Uterus (tissue), 4 donors: ENCODE data around the gene CAPRIN1. TPM values are rescaled to one million over a fixed set of nuclear protein-coding genes. Genes with fewer than 3 reads are reported as not detected.

Experiments used
- DNase-seq, 2 donors: peaks; one replicate each; pipeline ENCODE4 v3.0.0-alpha.2; 2019 to 2020
- H3K27ac ChIP-seq, 2 donors: fragments of 200-600 bp; sonication (generic); 1 replicate in 1 of 2; 2 replicates in 1 of 2; pipeline ENCODE4 v1.5.1; 2016 to 2018
- H3K27me3 ChIP-seq, 2 donors: fragments of 200-600 bp; sonication (generic); one replicate each; pipeline ENCODE4 v1.5.1; 2018 to 2019; ENCODE audit warnings: control low read depth in 1 of 2
- H3K36me3 ChIP-seq, 2 donors: fragments of 200-600 bp; sonication (generic); one replicate each; pipeline ENCODE4 v1.5.1; 2019; ENCODE audit warnings: control low read depth in 1 of 2
- H3K4me1 ChIP-seq, 2 donors: fragments of 200-600 bp; sonication (generic); one replicate each; pipeline ENCODE4 v1.5.1; 2018 to 2019; ENCODE audit warnings: control low read depth in 1 of 2
- H3K4me3 ChIP-seq, 2 donors: fragments of 200-600 bp; sonication (generic); 1 replicate in 1 of 2; 2 replicates in 1 of 2; pipeline ENCODE4 v1.5.1; 2018 to 2019; ENCODE audit warnings: mild to moderate bottlenecking in 1 of 2
- H3K9me3 ChIP-seq, 2 donors: fragments of 200-600 bp; sonication (generic); one replicate each; pipeline ENCODE4 v1.5.1; 2019; ENCODE audit warnings: control low read depth in 1 of 2
- POLR2A ChIP-seq, 2 donors: fragments of 450-650 bp; IDR thresholded peaks; one replicate each; pipeline ENCODE4 v1.6.1; 2016; ENCODE audit warnings: antibody characterized with exemption in 2 of 2, mild to moderate bottlenecking in 1 of 2, moderate library complexity in 1 of 2
- intact Hi-C: fragments of 100-400 bp; cut with DNase I; formaldehyde crosslinking; loops from one replicate; pipeline ENCODE4 v1.15.1; 2023; ENCODE audit warnings: low total_unique reads
- total RNA-seq, 4 donors: library from RNA; depleted of rRNA in 3 of 4; stranded (reverse); fragments of >200 nt in 3 of 4; gene quantifications; one replicate each; pipeline versions ENCODE4 v1.1.0 to v1.2.4, GENCODE V29; 2014 to 2023
- TF ChIP-seq, protein P1 (sequence below), 4 experiments: fragments of 200-600 bp in 2 of 4; fragments of 450-650 bp in 2 of 4; sonication (generic) in 2 of 4; IDR thresholded peaks; one replicate each; pipeline ENCODE4 v1.5.1; 2016 to 2019; ENCODE audit warnings: antibody characterized with exemption in 4 of 4, mild to moderate bottlenecking in 2 of 4, moderate library complexity in 1 of 4
- donor health status: DM: yes; HTN: yes; CAD: no.

Gene CAPRIN1
- total RNA-seq, 4 donors from 2014 or later = 118 to 252 (median 169) TPM

DNA sequence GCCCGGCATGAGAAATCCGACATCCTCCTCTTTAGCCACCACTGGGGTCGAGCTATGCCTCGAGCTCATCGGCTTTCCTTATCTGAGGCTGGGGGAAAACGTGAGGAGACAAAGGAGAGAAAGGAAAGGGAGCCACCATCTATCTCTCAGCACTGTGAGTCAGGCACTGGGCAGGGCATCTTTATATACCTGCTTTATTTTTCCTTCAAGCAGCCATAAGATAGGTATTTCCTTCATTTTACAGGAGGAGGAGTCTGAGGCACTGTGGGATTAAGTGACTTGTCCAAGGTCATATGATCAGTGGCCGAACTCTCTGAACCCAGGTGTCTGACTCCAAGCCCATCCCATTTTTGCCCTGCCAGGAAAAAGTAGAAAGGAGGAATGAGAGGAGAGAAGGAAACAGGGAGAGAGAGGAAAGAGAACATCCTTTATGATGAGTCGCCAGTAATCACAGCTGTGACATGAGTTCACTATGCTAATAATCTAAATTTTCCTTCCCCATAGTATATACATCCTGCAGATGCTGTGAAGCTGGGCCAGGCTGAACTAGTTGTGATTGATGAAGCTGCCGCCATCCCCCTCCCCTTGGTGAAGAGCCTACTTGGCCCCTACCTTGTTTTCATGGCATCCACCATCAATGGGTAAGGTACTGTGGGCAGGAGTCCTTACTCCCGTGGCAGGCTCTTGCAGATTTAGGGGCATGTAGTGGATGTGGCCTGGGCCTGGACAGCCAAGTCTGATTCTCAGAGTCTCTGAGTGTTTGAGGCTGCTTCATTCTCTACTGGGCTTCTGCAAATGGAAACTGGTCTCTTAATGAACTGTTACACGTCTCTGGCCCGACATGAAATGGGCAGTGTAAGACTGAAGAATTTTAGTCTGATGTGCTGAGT, 75.7 kb downstream of the CAPRIN1 start:
- Histone ChIP-seq H3K36me3 (no peaks in the 10 kb centered on the region), H3K4me1 (no peaks in the 10 kb centered on the region), H3K4me3 (no peak overlapping the region), H3K27me3 (no peaks in the 10 kb centered on the region), H3K27ac (no peak overlapping the region), H3K9me3 (no peaks in the 10 kb centered on the region)
- intact Hi-C loops = no loop called here
- DNase-seq = no peak
- TF ChIP-seq POLR2A (IDR thresholded peaks at IDR 0.05) = no peak

GRCh38 chr11:34128824-34129223, 77.3 kb downstream of the CAPRIN1 start:
- no peak for TF ChIP-seq POLR2A (IDR thresholded peaks at IDR 0.05)
- TF ChIP-seq, protein P1, sequence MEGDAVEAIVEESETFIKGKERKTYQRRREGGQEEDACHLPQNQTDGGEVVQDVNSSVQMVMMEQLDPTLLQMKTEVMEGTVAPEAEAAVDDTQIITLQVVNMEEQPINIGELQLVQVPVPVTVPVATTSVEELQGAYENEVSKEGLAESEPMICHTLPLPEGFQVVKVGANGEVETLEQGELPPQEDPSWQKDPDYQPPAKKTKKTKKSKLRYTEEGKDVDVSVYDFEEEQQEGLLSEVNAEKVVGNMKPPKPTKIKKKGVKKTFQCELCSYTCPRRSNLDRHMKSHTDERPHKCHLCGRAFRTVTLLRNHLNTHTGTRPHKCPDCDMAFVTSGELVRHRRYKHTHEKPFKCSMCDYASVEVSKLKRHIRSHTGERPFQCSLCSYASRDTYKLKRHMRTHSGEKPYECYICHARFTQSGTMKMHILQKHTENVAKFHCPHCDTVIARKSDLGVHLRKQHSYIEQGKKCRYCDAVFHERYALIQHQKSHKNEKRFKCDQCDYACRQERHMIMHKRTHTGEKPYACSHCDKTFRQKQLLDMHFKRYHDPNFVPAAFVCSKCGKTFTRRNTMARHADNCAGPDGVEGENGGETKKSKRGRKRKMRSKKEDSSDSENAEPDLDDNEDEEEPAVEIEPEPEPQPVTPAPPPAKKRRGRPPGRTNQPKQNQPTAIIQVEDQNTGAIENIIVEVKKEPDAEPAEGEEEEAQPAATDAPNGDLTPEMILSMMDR (IDR thresholded peaks at IDR 0.05) = no peak

GRCh38 chr11:34132261-34132965, 80.9 kb downstream of the CAPRIN1 start:
- no peaks in the 10 kb centered on the region for H3K36me3 ChIP-seq
- no peak for DNase-seq
- no peak overlapping the region for H3K27ac ChIP-seq
- H3K27me3 ChIP-seq = no peaks in the 10 kb centered on the region
- intact Hi-C loops = no loop called here
- TF ChIP-seq, protein P1 (IDR thresholded peaks at IDR 0.05) = no peak
- TF ChIP-seq POLR2A (IDR thresholded peaks at IDR 0.05) = no peak
- no peaks in the 10 kb centered on the region for H3K4me1 ChIP-seq
- no peaks in the 10 kb centered on the region for H3K9me3 ChIP-seq
- no peak overlapping the region for H3K4me3 ChIP-seq

More at GRCh38 chr11:34128824-34129223, 77.3 kb downstream of the CAPRIN1 start:
- Histone ChIP-seq H3K27ac (no peak overlapping the region), H3K36me3 (no peaks in the 10 kb centered on the region), H3K9me3 (no peaks in the 10 kb centered on the region), H3K4me1 (no peaks in the 10 kb centered on the region), H3K27me3 (no peaks in the 10 kb centered on the region), H3K4me3 (no peak overlapping the region)
- no peak for DNase-seq
- intact Hi-C loops = no loop called here

GRCh38 chr11:34134765-34135164, 83.2 kb downstream of the CAPRIN1 start:
- no peaks in the 10 kb centered on the region for H3K36me3 ChIP-seq
- intact Hi-C loops = no loop called here
- H3K27ac ChIP-seq = no peak overlapping the region
- H3K27me3 ChIP-seq = no peaks in the 10 kb centered on the region
- no peaks in the 10 kb centered on the region for H3K4me1 ChIP-seq
- H3K9me3 ChIP-seq = no peaks in the 10 kb centered on the region
- no peak for DNase-seq
- no peak for TF ChIP-seq POLR2A (IDR thresholded peaks at IDR 0.05)
- TF ChIP-seq, protein P1 (IDR thresholded peaks at IDR 0.05) = no peak
- no peak overlapping the region for H3K4me3 ChIP-seq

- DNase-seq = no peak
- H3K27me3 ChIP-seq = no peaks in the 10 kb centered on the region
- H3K4me3 ChIP-seq = no peak overlapping the region
- H3K9me3 ChIP-seq = no peaks in the 10 kb centered on the region
- no peak overlapping the region for H3K27ac ChIP-seq
- intact Hi-C loops = no loop called here
- no peaks in the 10 kb centered on the region for H3K36me3 ChIP-seq
- no peaks in the 10 kb centered on the region for H3K4me1 ChIP-seq
- TF ChIP-seq POLR2A (IDR thresholded peaks at IDR 0.05) = no peak
- TF ChIP-seq, protein P1 (IDR thresholded peaks at IDR 0.05) = no peak
Observed at GRCh38 chr11:34135439-34135838, 83.9 kb downstream of the CAPRIN1 start.
